HCT116 (cell line): ENCODE results near the gene BBX. TPM values are rescaled to one million over a fixed set of nuclear protein-coding genes. Genes with fewer than 3 reads are reported as not detected.
A peak's percentile ranks its signal among the peaks of the same experiment; 100 is the strongest.

Source experiments
- ATAC-seq: fragments of 200-7000 bp; cut with Tn5 transposase; 2 replicates; pipeline ENCODE4 v1.9.1; 2020; ENCODE audit warnings: mild to moderate bottlenecking, moderate library complexity
- BruUV-seq: library from RNA; stranded (reverse); fragments of 400-500 nt; replicated peaks from 2 replicates; lab custom pipeline; 2021; lab: Mats Ljungman, UMichigan
- CTCF ChIA-PET: fragments of 300-600 bp; sonication (Branson Sonifier 250); formaldehyde crosslinking; loops from one replicate; lab custom pipeline; 2021; ENCODE audit warnings: antibody characterized with exemption; lab: Charles Lee
- POLR2A ChIA-PET: fragments of 300-600, 350-600 bp; sonication (Branson Sonifier 250); formaldehyde crosslinking; loops from one replicate; lab custom pipeline; 2021; ENCODE audit warnings: antibody characterized with exemption; lab: Charles Lee
- RAD21 ChIA-PET, 2 experiments: fragments of 300-600 bp; sonication (Branson Sonifier 250); formaldehyde crosslinking; loops; one replicate each; lab custom pipeline; 2023; ENCODE audit warnings: low total read pairs in 2 of 2; ENCODE audit not compliant: uncharacterized antibody in 2 of 2, unreplicated experiment in 2 of 2, low non-redundant PET in 1 of 2; lab: Charles Lee
- DNase-seq: peaks from one replicate; pipeline ENCODE4 v3.0.0-alpha.2; 2010; ENCODE audit warnings: low read depth, low spot score
- H2AFZ ChIP-seq: fragments of 200-600 bp; shearing (Covaris generic), sonication (generic); 2 replicates; pipeline ENCODE4 v1.6.1; 2017; ENCODE audit warnings: low read depth, mixed run types, mixed read lengths, antibody characterized with exemption, low read length; ENCODE audit not compliant: poor library complexity, severe bottlenecking
- H3K27ac ChIP-seq: 2 replicates; pipeline ENCODE4 v1.5.1; 2012; ENCODE audit warnings: low read depth, low read length
- H3K27me3 ChIP-seq: fragments of 200-600 bp; sonication (generic); 2 replicates; pipeline ENCODE4 v1.6.1; 2016; ENCODE audit warnings: mixed run types, low read length, mixed read lengths; ENCODE audit not compliant: insufficient read depth
- H3K36me3 ChIP-seq, 2 experiments: fragments of 200-500 bp in 1 of 2; fragments of 200-600 bp in 1 of 2; sonication (Bioruptor generic) in 1 of 2; sonication (generic) in 1 of 2; 2 replicates each; pipeline versions ENCODE4 v1.5.1 to v1.6.1; 2014 to 2016; ENCODE audit warnings: low read length in 2 of 2, inconsistent platforms in 1 of 2, mixed read lengths in 1 of 2, mixed run types in 1 of 2; ENCODE audit not compliant: insufficient read depth in 2 of 2, control insufficient read depth in 1 of 2
- H3K4me1 ChIP-seq, 2 experiments: fragments of 200-600 bp in 1 of 2; sonication (generic) in 1 of 2; 2 replicates each; pipeline versions ENCODE4 v1.5.1 to v1.6.1; 2012 to 2017; ENCODE audit warnings: low read length in 2 of 2, inconsistent platforms in 1 of 2, mild to moderate bottlenecking in 1 of 2, mixed read lengths in 1 of 2, mixed run types in 1 of 2, moderate library complexity in 1 of 2; ENCODE audit not compliant: insufficient read depth in 2 of 2, control insufficient read depth in 1 of 2
- H3K4me2 ChIP-seq: fragments of 200-600 bp; sonication (generic); 2 replicates; pipeline ENCODE4 v1.6.1; 2017; ENCODE audit warnings: mixed run types, low read length, mixed read lengths
- H3K4me3 ChIP-seq, 2 experiments: fragments of 200-600 bp in 1 of 2; sonication (generic) in 1 of 2; replicated peaks in 1 of 2; 2 replicates each; pipeline ENCODE4 v1.5.1; 2011 to 2016; ENCODE audit warnings: low read length in 2 of 2, control low read depth in 1 of 2, low read depth in 1 of 2, mild to moderate bottlenecking in 1 of 2, mixed read lengths in 1 of 2, mixed run types in 1 of 2
- H3K79me2 ChIP-seq: fragments of 200-600 bp; sonication (generic); 2 replicates; pipeline ENCODE4 v1.6.1; 2017; ENCODE audit warnings: mild to moderate bottlenecking, mixed run types, low read length, moderate library complexity, mixed read lengths; ENCODE audit not compliant: insufficient read depth
- H3K9ac ChIP-seq: fragments of 200-600 bp; sonication (generic); 2 replicates; pipeline ENCODE4 v1.6.1; 2016; ENCODE audit warnings: low read length, mixed read lengths
- H3K9me2 ChIP-seq: fragments of 200-600 bp; sonication (generic), shearing (Covaris generic); 2 replicates; pipeline ENCODE4 v1.6.1; 2017; ENCODE audit warnings: mixed run types, mild to moderate bottlenecking, moderate library complexity; ENCODE audit not compliant: insufficient read depth
- H3K9me3 ChIP-seq, 2 experiments: fragments of 200-500 bp in 1 of 2; fragments of 200-600 bp in 1 of 2; sonication (Bioruptor generic) in 1 of 2; sonication (generic) in 1 of 2; 2 replicates each; pipeline ENCODE4 v1.6.1; 2014 to 2017; ENCODE audit warnings: low read length in 2 of 2, mixed read lengths in 2 of 2, inconsistent platforms in 1 of 2, low read depth in 1 of 2, mild to moderate bottlenecking in 1 of 2, mixed run types in 1 of 2, moderate library complexity in 1 of 2; ENCODE audit not compliant: control insufficient read depth in 1 of 2, insufficient read depth in 1 of 2
- H4K20me1 ChIP-seq: fragments of 200-600 bp; sonication (generic), shearing (Covaris generic); 2 replicates; pipeline ENCODE4 v1.6.1; 2017; ENCODE audit warnings: mixed run types, mild to moderate bottlenecking, moderate library complexity; ENCODE audit not compliant: insufficient read depth
- CTCF ChIP-seq, 3 experiments: fragments of 200-600 bp in 1 of 3; sonication (generic) in 1 of 3; IDR thresholded peaks in 2 of 3; conservative IDR thresholded peaks in 1 of 3; 2 replicates each; pipeline ENCODE4 v1.5.1; 2012 to 2017; ENCODE audit warnings: low read depth in 2 of 3, low read length in 2 of 3, antibody characterized with exemption in 1 of 3, borderline replicate concordance in 1 of 3, control low read depth in 1 of 3, mild to moderate bottlenecking in 1 of 3, mixed read lengths in 1 of 3, mixed run types in 1 of 3, moderate library complexity in 1 of 3; ENCODE audit not compliant: insufficient read depth in 1 of 3
- FOSL1 ChIP-seq: IDR thresholded peaks from 2 replicates; pipeline ENCODE4 v1.6.1; 2012; ENCODE audit warnings: low read depth
- RAD21 ChIP-seq: IDR thresholded peaks from 2 replicates; pipeline ENCODE4 v1.6.1; 2012; ENCODE audit warnings: low read depth, mild to moderate bottlenecking
- intact Hi-C: fragments of 100-400 bp; cut with micrococcal nuclease; formaldehyde crosslinking; loops from 2 replicates; pipeline ENCODE4 v1.10.0; 2022
- total RNA-seq: library from RNA; stranded (reverse); gene quantifications from one replicate; pipeline ENCODE4 v1.2.1, GENCODE V29; 2021; ENCODE audit not compliant: unreplicated experiment

Gene BBX
- total RNA-seq, 1 experiment from 2014 or later = 55.6 TPM

GRCh38 chr3:107643038-107643883, 120.5 kb downstream of the BBX start:
- Histone ChIP-seq H2AFZ (no peak overlapping the region), H3K4me1 (peaks cover 0 to 6% of the 10 kb centered on the region in 2 experiments; a peak in 2 of 4 replicates), H4K20me1 (no peaks in the 10 kb centered on the region), H3K36me3 (no peaks in the 10 kb centered on the region), H3K79me2 (peaks cover 9% of the 10 kb centered on the region), H3K9ac (no peak overlapping the region), H3K4me3 (no peak overlapping the region), H3K9me3 (no peaks in the 10 kb centered on the region), H3K4me2 (no peak overlapping the region), H3K27me3 (no peaks in the 10 kb centered on the region), H3K27ac (no peak overlapping the region), H3K9me2 (no peaks in the 10 kb centered on the region)
- intact Hi-C loops = no loop called here
- TF ChIP-seq FOSL1 (no peak), CTCF (IDR thresholded peaks at IDR 0.05 in 2 of 3, conservative IDR thresholded peaks at IDR 0.05 in 1 of 3; ENCODE audit: borderline replicate concordance in 1 of 3, insufficient read depth in 1 of 3, low read depth in 2 of 3, low read length in 2 of 3) (peak in 1 of 3 experiments; percentile 36; a peak in 3 of 6 replicates)
- peak; percentile 83 for ATAC-seq
- ChIA-PET RAD21 (no interaction called here), CTCF (interaction anchor here (0.6 to 1.6 kb wide), 6 partner anchors 15 to 119 kb away, joined by 3 to 10 read pairs (median 4); no protein-coding TSS in a partner anchor), POLR2A (no interaction called here)
- DNase-seq = no peak
- BruUV-seq = no TSS peak

- DNase-seq = no peak
- CTCF ChIA-PET = interaction anchor here (1.6 to 2.9 kb wide), 2 partner anchors 16 to 96 kb away, joined by 5 to 15 read pairs; no protein-coding TSS in a partner anchor
- no peaks in the 10 kb centered on the region for H3K36me3 ChIP-seq
- intact Hi-C loops = no loop called here
- H3K4me3 ChIP-seq = no peak overlapping the region
- TF ChIP-seq FOSL1 (peak; percentile 51), RAD21 (no peak)
- TF ChIP-seq, all 23 proteins: peak for 1
- peak overlapping the region; percentile 11; the same call in 1 of the 2 replicates for H3K4me2 ChIP-seq
- no peak overlapping the region for H2AFZ ChIP-seq
- H3K27ac ChIP-seq = no peak overlapping the region
- peaks cover 9% of the 10 kb centered on the region for H3K79me2 ChIP-seq
- no peaks in the 10 kb centered on the region for H4K20me1 ChIP-seq
- no peaks in the 10 kb centered on the region for H3K9me2 ChIP-seq
- peaks cover 0 to 6% of the 10 kb centered on the region in 2 experiments; a peak in 2 of 4 replicates for H3K4me1 ChIP-seq
- ChIA-PET POLR2A (no interaction called here), RAD21 (no interaction called here)
- no TSS peak for BruUV-seq
- H3K9me3 ChIP-seq = no peaks in the 10 kb centered on the region
- H3K9ac ChIP-seq = no peak overlapping the region
- H3K27me3 ChIP-seq = no peaks in the 10 kb centered on the region
- no peak for ATAC-seq
Observed at GRCh38 chr3:107644631-107645030, 121.9 kb downstream of the BBX start.
